ENCODE measurements around the gene ZKSCAN7. TPM values are rescaled to one million over a fixed set of nuclear protein-coding genes. Genes with fewer than 3 reads are reported as not detected.
"Not testable (repeated sequence)": the region's sequence is repeated elsewhere in the genome, so short reads cannot be mapped to it uniquely, and the experiment has no call there.

The ZKSCAN7 gene
- total and polyA plus RNA-seq, 8 donors = 1.3 to 5.2 (median 2.3) TPM

GRCh38 chr3:44521721-44522120, 33.3 kb upstream of the ZKSCAN7 start:
- DNase-seq (no peak), FAIRE-seq (no peak), ATAC-seq (no peak)
- intact Hi-C loops (cut with DNase I) = no loop called here
- WGBS, 2 donors = 69 to 71% methylated on average over 3 of the region's 3 CpGs
- no peaks in the 10 kb centered on the region for H3K27me3 ChIP-seq
- no peak for TF ChIP-seq CTCF (IDR thresholded peaks at IDR 0.05)
- no peaks in the 10 kb centered on the region for H3K36me3 ChIP-seq
- no peaks in the 10 kb centered on the region for H3K9me3 ChIP-seq
- H3K27ac ChIP-seq = no peak overlapping the region
- no peak overlapping the region for H3K4me3 ChIP-seq
- no peaks in the 10 kb centered on the region for H3K4me1 ChIP-seq

- 25 to 32% methylated on average over 7 of the region's 7 CpGs for WGBS, 2 donors
- ATAC-seq (no peak), FAIRE-seq (no peak), DNase-seq (no peak)
- no peaks in the 10 kb centered on the region for H3K4me1 ChIP-seq
- H3K27ac ChIP-seq = no peak overlapping the region
- intact Hi-C loops (cut with DNase I) = no loop called here
- no peaks in the 10 kb centered on the region for H3K9me3 ChIP-seq
- no peak overlapping the region for H3K4me3 ChIP-seq
- H3K36me3 ChIP-seq = no peaks in the 10 kb centered on the region
- H3K27me3 ChIP-seq = no peaks in the 10 kb centered on the region
- no peak for TF ChIP-seq CTCF (IDR thresholded peaks at IDR 0.05)
Observed at GRCh38 chr3:44522494-44522933, 32.5 kb upstream of the ZKSCAN7 start.

GRCh38 chr3:44525060-44525459, 29.9 kb upstream of the ZKSCAN7 start:
- 64 to 72% methylated on average over 5 of the region's 5 CpGs for WGBS, 2 donors

GRCh38 chr3:44529927-44530326, 25.1 kb upstream of the ZKSCAN7 start:
- no peak for FAIRE-seq
- Histone ChIP-seq H3K36me3 (no peaks in the 10 kb centered on the region), H3K4me3 (no peak overlapping the region), H3K4me1 (no peaks in the 10 kb centered on the region), H3K27ac (no peak overlapping the region), H3K27me3 (peaks cover 0 to 5% (median 0%) of the 10 kb centered on the region in 4 donors), H3K9me3 (no peaks in the 10 kb centered on the region)
- no peak for TF ChIP-seq CTCF (IDR thresholded peaks at IDR 0.05)
- no peak for DNase-seq
- intact Hi-C loops (cut with DNase I) = loop anchor here (2.0 to 10.0 kb wide), 3 partner anchors 382 to 385 kb away; no protein-coding TSS in a partner anchor
- ATAC-seq = no peak
- WGBS, 2 donors = 13 to 14% methylated on average over 1 of the region's 1 CpG

More at GRCh38 chr3:44525060-44525459, 29.9 kb upstream of the ZKSCAN7 start:
- ATAC-seq (no peak), FAIRE-seq (no peak), DNase-seq (no peak)
- H3K4me1 ChIP-seq = no peaks in the 10 kb centered on the region
- H3K4me3 ChIP-seq = no peak overlapping the region
- intact Hi-C loops (cut with DNase I) = no loop called here
- H3K9me3 ChIP-seq = no peaks in the 10 kb centered on the region
- TF ChIP-seq CTCF (IDR thresholded peaks at IDR 0.05) = no peak
- H3K36me3 ChIP-seq = no peaks in the 10 kb centered on the region
- H3K27me3 ChIP-seq = no peaks in the 10 kb centered on the region
- no peak overlapping the region for H3K27ac ChIP-seq

- Histone ChIP-seq H3K27me3 (peaks cover 0 to 5% (median 0%) of the 10 kb centered on the region in 4 donors), H3K27ac (no peak overlapping the region), H3K36me3 (no peaks in the 10 kb centered on the region), H3K4me1 (no peaks in the 10 kb centered on the region), H3K4me3 (no peak overlapping the region), H3K9me3 (no peaks in the 10 kb centered on the region)
- no peak for DNase-seq
- 34 to 48% methylated on average over 2 of the region's 2 CpGs for WGBS, 2 donors
- intact Hi-C loops (cut with DNase I) = loop anchor here (2.0 to 10.0 kb wide), 3 partner anchors 381 to 384 kb away; no protein-coding TSS in a partner anchor
- FAIRE-seq = no peak
- TF ChIP-seq CTCF (IDR thresholded peaks at IDR 0.05) = no peak
- no peak for ATAC-seq
Observed at GRCh38 chr3:44530911-44531310, 24.1 kb upstream of the ZKSCAN7 start.

- intact Hi-C loops (cut with DNase I) = loop anchor here in 2 of 3 donors (5.0 to 10.0 kb wide), 2 partner anchors 378 to 380 kb away; no protein-coding TSS in a partner anchor
- not testable (repeated sequence) for DNase-seq
- 26 to 37% methylated on average over 4 of the region's 4 CpGs for WGBS, 2 donors
Observed at GRCh38 chr3:44534659-44535058, 20.3 kb upstream of the ZKSCAN7 start.

More at GRCh38 chr3:44534659-44535058, 20.3 kb upstream of the ZKSCAN7 start:
- H3K4me3 ChIP-seq, H3K9me3 ChIP-seq, FAIRE-seq, H3K4me1 ChIP-seq, ATAC-seq, H3K36me3 ChIP-seq, H3K27ac ChIP-seq: not testable (repeated sequence)
- H3K27me3 ChIP-seq = peaks cover 0 to 15% (median 1%) of the 10 kb centered on the region in 4 donors

Measured in pancreas (tissue), 10 donors.